ENCODE measurements around the gene KCNIP4. TPM values are rescaled to one million over a fixed set of nuclear protein-coding genes. Genes with fewer than 3 reads are reported as not detected.

The KCNIP4 gene
- total and polyA plus RNA-seq, 10 of the 15 experiments (the other 5 are each of a cell fraction or from before 2014, with no cell fraction given) = 0.03 to 0.23 (median 0.13) TPM; not detected in 7

- DNase-seq (ENCODE audit: low read depth, low spot score) = no peak
- ChIA-PET SMC1A (ENCODE audit: uncharacterized antibody, unreplicated experiment) (no interaction called here), CTCF (no interaction called here), POLR2A (no interaction called here), RAD21 (ENCODE audit: unreplicated experiment) (no interaction called here)
- no peak overlapping the region for H3K4me3 ChIP-seq
- H2AFZ ChIP-seq (ENCODE audit: control insufficient read depth, low read depth, low read length) = no peak overlapping the region
- ATAC-seq = no peak
- H4K20me1 ChIP-seq (ENCODE audit: control insufficient read depth, insufficient read depth) = no peaks in the 10 kb centered on the region
- no peaks in the 10 kb centered on the region for H3K79me2 ChIP-seq (ENCODE audit: control insufficient read depth, insufficient read depth, low read length)
- no peak for FAIRE-seq
- intact Hi-C loops (cut with micrococcal nuclease; ENCODE audit: unreplicated experiment) (no loop called here), in situ Hi-C loops (cut with MboI) (no loop called here)
- H3K36me3 ChIP-seq (ENCODE audit: control insufficient read depth in 2 of 2, insufficient read depth in 2 of 2, low read length in 1 of 2) = no peaks in the 10 kb centered on the region
- no peak overlapping the region for H3K9ac ChIP-seq (ENCODE audit: control insufficient read depth, insufficient read depth, low read length)
- H3K4me2 ChIP-seq (ENCODE audit: control insufficient read depth, insufficient read depth) = no peak overlapping the region
- no peaks in the 10 kb centered on the region for H3K9me3 ChIP-seq (replicated peaks; ENCODE audit: control insufficient read depth, insufficient read depth, low read length)
- TF ChIP-seq ZBTB4 (CRISPR knock-in tag; IDR thresholded peaks at IDR 0.05) = no peak
- BruUV-seq (replicated peaks) = no TSS peak
- 0% methylated on average over 1 of the region's 1 CpG for WGBS (ENCODE audit: insufficient coverage, insufficient replicate concordance, low lambda C conversion rate, missing lambda C conversion rate)
- H3K27ac ChIP-seq (ENCODE audit: control insufficient read depth, insufficient read depth) = no peak overlapping the region
- no peaks in the 10 kb centered on the region for H3K27me3 ChIP-seq (replicated peaks in 1 of 2; ENCODE audit: control insufficient read depth in 2 of 2, insufficient read depth in 2 of 2, low read length in 1 of 2)
- no peaks in the 10 kb centered on the region for H3K4me1 ChIP-seq (ENCODE audit: control insufficient read depth, insufficient read depth, low read length)
These were observed 27.6 kb upstream of the KCNIP4 start for GRCh38 chr4:21976166-21976565.

DNA sequence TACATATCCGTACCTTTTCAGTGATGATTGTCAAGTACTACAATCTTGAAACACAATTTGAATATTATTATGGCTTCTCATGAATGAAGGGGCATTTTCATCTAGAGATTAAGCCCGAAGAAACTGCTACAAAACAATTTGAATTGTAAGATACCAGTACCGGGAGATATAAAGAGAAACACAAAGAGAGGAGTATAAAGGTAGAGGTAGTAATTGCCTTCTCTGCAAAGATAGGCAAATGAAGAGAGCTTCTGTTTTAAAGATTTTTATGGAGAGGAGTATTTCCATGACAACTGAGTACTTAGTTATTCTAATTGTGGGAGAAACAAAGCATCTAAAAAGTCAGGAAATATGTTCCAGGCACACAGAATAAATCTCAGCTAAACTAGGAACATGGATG, 25.3 kb upstream of the KCNIP4 start:
- BruUV-seq (replicated peaks) = no TSS peak
- Histone ChIP-seq H3K79me2 (ENCODE audit: control insufficient read depth, insufficient read depth, low read length) (no peaks in the 10 kb centered on the region), H4K20me1 (ENCODE audit: control insufficient read depth, insufficient read depth) (no peaks in the 10 kb centered on the region), H3K9me3 (replicated peaks; ENCODE audit: control insufficient read depth, insufficient read depth, low read length) (no peaks in the 10 kb centered on the region), H2AFZ (ENCODE audit: control insufficient read depth, low read depth, low read length) (no peak overlapping the region), H3K27ac (ENCODE audit: control insufficient read depth, insufficient read depth) (no peak overlapping the region), H3K4me2 (ENCODE audit: control insufficient read depth, insufficient read depth) (no peak overlapping the region), H3K4me3 (no peak overlapping the region), H3K9ac (ENCODE audit: control insufficient read depth, insufficient read depth, low read length) (no peak overlapping the region), H3K4me1 (ENCODE audit: control insufficient read depth, insufficient read depth, low read length) (no peaks in the 10 kb centered on the region), H3K36me3 (ENCODE audit: control insufficient read depth in 2 of 2, insufficient read depth in 2 of 2, low read length in 1 of 2) (no peaks in the 10 kb centered on the region), H3K27me3 (replicated peaks in 1 of 2; ENCODE audit: control insufficient read depth in 2 of 2, insufficient read depth in 2 of 2, low read length in 1 of 2) (no peaks in the 10 kb centered on the region)
- POLR2A ChIA-PET = no interaction called here
- SMC1A ChIA-PET (ENCODE audit: uncharacterized antibody, unreplicated experiment) = no interaction called here
- intact Hi-C loops (cut with micrococcal nuclease; ENCODE audit: unreplicated experiment) (no loop called here), in situ Hi-C loops (cut with MboI) (no loop called here)
- DNase-seq (ENCODE audit: low read depth, low spot score) (no peak), FAIRE-seq (no peak), ATAC-seq (no peak)
- CTCF ChIA-PET = no interaction called here
- RAD21 ChIA-PET (ENCODE audit: unreplicated experiment) = no interaction called here
- WGBS (ENCODE audit: insufficient coverage, insufficient replicate concordance, low lambda C conversion rate, missing lambda C conversion rate) = 33% methylated on average over 3 of the region's 3 CpGs
- no peak for TF ChIP-seq RB1 (IDR thresholded peaks at IDR 0.05; ENCODE audit: borderline replicate concordance)
- TF ChIP-seq, protein P1, sequence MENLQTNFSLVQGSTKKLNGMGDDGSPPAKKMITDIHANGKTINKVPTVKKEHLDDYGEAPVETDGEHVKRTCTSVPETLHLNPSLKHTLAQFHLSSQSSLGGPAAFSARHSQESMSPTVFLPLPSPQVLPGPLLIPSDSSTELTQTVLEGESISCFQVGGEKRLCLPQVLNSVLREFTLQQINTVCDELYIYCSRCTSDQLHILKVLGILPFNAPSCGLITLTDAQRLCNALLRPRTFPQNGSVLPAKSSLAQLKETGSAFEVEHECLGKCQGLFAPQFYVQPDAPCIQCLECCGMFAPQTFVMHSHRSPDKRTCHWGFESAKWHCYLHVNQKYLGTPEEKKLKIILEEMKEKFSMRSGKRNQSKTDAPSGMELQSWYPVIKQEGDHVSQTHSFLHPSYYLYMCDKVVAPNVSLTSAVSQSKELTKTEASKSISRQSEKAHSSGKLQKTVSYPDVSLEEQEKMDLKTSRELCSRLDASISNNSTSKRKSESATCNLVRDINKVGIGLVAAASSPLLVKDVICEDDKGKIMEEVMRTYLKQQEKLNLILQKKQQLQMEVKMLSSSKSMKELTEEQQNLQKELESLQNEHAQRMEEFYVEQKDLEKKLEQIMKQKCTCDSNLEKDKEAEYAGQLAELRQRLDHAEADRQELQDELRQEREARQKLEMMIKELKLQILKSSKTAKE (IDR thresholded peaks at IDR 0.05; ENCODE audit: low read depth, poor library complexity, severe bottlenecking) = no peak
- TF ChIP-seq POLR2A (IDR thresholded peaks at IDR 0.05; ENCODE audit: low read depth, low read length) = no peak
- TF ChIP-seq RELB (IDR thresholded peaks at IDR 0.05; ENCODE audit: low read depth) = no peak
- no peak for TF ChIP-seq CREM (IDR thresholded peaks at IDR 0.05; ENCODE audit: low read depth)
- TF ChIP-seq, protein P2, sequence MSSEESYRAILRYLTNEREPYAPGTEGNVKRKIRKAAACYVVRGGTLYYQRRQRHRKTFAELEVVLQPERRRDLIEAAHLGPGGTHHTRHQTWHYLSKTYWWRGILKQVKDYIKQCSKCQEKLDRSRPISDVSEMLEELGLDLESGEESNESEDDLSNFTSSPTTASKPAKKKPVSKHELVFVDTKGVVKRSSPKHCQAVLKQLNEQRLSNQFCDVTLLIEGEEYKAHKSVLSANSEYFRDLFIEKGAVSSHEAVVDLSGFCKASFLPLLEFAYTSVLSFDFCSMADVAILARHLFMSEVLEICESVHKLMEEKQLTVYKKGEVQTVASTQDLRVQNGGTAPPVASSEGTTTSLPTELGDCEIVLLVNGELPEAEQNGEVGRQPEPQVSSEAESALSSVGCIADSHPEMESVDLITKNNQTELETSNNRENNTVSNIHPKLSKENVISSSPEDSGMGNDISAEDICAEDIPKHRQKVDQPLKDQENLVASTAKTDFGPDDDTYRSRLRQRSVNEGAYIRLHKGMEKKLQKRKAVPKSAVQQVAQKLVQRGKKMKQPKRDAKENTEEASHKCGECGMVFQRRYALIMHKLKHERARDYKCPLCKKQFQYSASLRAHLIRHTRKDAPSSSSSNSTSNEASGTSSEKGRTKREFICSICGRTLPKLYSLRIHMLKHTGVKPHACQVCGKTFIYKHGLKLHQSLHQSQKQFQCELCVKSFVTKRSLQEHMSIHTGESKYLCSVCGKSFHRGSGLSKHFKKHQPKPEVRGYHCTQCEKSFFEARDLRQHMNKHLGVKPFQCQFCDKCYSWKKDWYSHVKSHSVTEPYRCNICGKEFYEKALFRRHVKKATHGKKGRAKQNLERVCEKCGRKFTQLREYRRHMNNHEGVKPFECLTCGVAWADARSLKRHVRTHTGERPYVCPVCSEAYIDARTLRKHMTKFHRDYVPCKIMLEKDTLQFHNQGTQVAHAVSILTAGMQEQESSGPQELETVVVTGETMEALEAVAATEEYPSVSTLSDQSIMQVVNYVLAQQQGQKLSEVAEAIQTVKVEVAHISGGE (CRISPR knock-in tag; IDR thresholded peaks at IDR 0.05) = no peak

Measured in GM12878 (cell line).